Measurements from ENCODE around the gene SLC17A9. TPM values are rescaled to one million over a fixed set of nuclear protein-coding genes. Genes with fewer than 3 reads are reported as not detected.

SLC17A9 gene
- total RNA-seq, 1 donor from 2014 or later: 5.3 TPM

DNA sequence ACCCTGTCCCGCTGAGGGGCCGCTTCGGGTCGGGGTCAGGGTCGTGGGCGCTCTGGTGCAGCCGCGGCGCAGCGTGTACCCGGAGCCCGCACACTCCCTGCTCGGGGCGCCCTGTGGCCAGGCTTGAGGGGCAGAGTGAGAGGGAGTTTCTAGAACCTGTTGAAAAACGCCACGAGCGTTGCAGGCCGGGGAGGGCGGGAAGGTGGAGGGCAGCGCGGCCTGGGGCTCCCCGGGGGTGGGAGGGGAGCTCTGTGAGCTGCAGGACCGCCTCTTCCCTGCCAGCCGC lies 54.8 kb downstream of the SLC17A9 start:
- H3K4me1 Mint-ChIP-seq: peaks cover 7% of the 10 kb centered on the region
- no peaks in the 10 kb centered on the region for H3K36me3 Mint-ChIP-seq
- DNase-seq (ENCODE audit: low spot score in 2 of 2, unreplicated experiment in 2 of 2): no peak
- peaks cover 88% of the 10 kb centered on the region for H3K27me3 Mint-ChIP-seq (ENCODE audit: low read depth)
- H3K9me3 Mint-ChIP-seq: no peaks in the 10 kb centered on the region
- TF ChIP-seq, protein P1, sequence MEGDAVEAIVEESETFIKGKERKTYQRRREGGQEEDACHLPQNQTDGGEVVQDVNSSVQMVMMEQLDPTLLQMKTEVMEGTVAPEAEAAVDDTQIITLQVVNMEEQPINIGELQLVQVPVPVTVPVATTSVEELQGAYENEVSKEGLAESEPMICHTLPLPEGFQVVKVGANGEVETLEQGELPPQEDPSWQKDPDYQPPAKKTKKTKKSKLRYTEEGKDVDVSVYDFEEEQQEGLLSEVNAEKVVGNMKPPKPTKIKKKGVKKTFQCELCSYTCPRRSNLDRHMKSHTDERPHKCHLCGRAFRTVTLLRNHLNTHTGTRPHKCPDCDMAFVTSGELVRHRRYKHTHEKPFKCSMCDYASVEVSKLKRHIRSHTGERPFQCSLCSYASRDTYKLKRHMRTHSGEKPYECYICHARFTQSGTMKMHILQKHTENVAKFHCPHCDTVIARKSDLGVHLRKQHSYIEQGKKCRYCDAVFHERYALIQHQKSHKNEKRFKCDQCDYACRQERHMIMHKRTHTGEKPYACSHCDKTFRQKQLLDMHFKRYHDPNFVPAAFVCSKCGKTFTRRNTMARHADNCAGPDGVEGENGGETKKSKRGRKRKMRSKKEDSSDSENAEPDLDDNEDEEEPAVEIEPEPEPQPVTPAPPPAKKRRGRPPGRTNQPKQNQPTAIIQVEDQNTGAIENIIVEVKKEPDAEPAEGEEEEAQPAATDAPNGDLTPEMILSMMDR (IDR thresholded peaks at IDR 0.05; ENCODE audit: unreplicated experiment): no peak
- H3K27ac Mint-ChIP-seq: no peak overlapping the region
- H3K4me3 Mint-ChIP-seq: no peak overlapping the region

DNA sequence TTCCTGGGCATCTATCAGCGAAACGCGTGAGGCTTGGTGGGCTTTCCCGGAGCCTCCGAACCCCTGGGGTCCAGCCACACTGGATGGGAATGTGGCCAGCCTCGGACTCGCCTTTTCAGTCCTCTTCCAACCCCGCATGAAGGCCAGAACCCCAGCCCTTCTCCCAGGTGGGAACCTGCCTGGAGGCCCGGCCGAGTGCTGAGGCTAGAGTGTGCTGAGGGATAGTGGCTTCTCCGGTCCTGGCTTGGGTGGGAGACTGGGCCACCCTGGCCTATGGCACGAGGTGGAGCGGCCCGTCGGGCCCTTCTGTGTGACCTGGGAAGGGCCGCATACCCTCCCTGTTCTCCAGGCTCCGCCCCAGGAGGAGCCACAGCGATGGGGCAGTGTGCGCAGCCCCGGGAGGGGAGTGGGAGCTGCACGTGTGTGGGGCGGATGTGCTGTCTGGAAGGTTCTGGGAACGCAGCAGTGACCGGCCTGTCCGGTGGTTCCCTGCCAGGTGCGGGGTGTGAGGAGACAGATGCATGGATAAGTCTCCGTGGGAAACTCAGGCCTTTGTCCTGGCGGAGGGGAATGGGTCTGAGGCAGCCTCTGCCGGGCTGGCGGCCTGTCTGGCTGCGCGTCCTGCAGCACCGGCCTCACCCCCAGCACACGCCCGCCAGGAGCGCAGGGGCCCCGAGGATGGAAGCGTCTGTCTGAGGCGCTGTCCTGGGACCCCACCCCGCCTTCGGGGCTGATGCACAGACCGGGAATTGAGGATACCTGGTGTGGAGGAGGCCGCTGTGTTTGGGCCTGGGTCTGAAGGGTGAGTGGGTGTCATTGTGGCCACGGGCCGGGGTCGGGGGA lies 55.4 kb downstream of the SLC17A9 start:
- no peak overlapping the region for H3K27ac Mint-ChIP-seq
- H3K4me3 Mint-ChIP-seq: peak overlapping the region; percentile 49
- peaks cover 88% of the 10 kb centered on the region for H3K27me3 Mint-ChIP-seq (ENCODE audit: low read depth)
- no peak for DNase-seq (ENCODE audit: low spot score in 2 of 2, unreplicated experiment in 2 of 2)
- H3K36me3 Mint-ChIP-seq: peaks cover 1% of the 10 kb centered on the region
- peaks cover under 1% of the 10 kb centered on the region for H3K9me3 Mint-ChIP-seq
- TF ChIP-seq, protein P1 (IDR thresholded peaks at IDR 0.05; ENCODE audit: unreplicated experiment): no peak
- peaks cover 7% of the 10 kb centered on the region for H3K4me1 Mint-ChIP-seq

DNA sequence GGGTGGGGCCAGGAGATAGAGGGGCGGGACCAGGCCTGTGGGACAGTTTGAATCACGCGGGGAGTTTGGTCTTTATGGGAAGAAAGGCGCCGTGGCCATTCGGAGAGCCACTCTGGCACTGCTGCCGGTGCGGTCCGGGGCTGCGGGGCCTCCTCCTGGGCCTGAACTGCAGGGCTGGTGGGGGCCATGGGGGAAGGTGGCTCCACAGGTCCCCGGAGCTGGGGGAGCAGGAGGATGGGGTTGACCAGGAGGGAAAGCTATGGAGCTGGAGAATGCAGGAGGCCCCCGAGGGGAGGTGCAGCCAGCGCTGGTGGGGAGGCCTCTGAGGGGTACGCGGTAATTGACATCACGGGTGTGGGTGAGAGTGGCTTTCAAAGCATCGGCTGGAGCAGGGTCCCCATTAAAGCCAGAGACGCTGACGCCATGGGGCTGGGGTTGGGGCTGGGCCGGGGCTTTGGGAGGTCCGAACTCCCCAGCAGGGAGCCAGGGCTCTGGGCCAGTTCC lies 56.1 kb downstream of the SLC17A9 start:
- TF ChIP-seq, protein P1 (IDR thresholded peaks at IDR 0.05; ENCODE audit: unreplicated experiment): no peak
- Mint-ChIP-seq H3K36me3 (peaks cover 3% of the 10 kb centered on the region), H3K27me3 (ENCODE audit: low read depth) (peaks cover 88% of the 10 kb centered on the region), H3K9me3 (peaks cover 8% of the 10 kb centered on the region), H3K4me1 (peaks cover 7% of the 10 kb centered on the region), H3K27ac (no peak overlapping the region), H3K4me3 (peak overlapping the region; percentile 49)
- DNase-seq (ENCODE audit: low spot score in 2 of 2, unreplicated experiment in 2 of 2): no peak

DNA sequence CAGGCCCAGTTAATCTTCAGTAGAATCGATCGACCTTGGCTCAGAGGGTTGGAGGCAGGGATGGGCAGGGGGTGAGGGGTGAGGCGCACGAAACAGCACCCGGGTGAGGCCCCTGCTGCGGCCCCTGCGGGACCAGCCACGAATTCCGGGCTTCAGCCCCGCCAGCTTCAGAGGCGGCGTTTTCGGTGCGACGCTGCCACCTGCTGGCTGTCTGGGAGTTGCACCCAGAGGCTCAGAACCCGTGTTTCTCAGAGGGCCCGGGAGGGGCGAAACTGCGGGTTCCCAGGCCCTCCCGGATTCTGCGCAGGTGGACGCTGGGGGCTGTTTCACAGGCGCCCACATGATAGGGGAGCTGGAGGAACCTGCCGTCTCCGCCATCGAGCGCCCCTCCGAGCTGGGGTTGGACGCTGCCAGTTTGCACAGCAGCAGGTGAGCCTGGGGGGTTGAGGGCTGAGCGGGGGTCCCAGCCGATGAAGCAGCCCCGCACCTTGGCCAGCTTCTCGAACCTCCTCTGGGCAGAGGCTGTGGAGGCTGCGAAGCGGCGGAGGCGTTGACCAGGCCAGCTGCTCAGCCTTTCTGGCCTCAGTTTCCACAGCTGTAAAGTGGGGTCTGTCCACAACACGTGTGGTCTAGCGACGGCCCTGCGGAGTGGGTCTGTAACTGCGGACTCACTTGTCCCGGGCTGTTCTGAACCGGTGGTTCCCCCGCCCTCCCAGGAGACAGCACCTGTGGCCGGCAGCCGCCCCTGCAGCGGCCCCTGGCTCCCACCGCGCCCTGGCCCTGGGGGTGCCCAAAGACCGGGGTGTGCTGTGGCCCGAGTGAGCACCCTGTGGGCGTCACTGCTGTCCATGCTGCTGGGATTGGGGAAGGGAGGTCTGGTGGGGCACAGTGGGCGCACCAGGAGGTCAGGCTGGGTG lies 56.8 kb downstream of the SLC17A9 start:
- H3K27ac Mint-ChIP-seq: no peak overlapping the region
- peaks cover 7% of the 10 kb centered on the region for H3K36me3 Mint-ChIP-seq
- peaks cover 14% of the 10 kb centered on the region for H3K9me3 Mint-ChIP-seq
- H3K27me3 Mint-ChIP-seq (ENCODE audit: low read depth): peaks cover 88% of the 10 kb centered on the region
- H3K4me3 Mint-ChIP-seq: peak overlapping the region; percentile 49
- peak; percentile 58 to 90 for DNase-seq (ENCODE audit: low spot score in 2 of 2, unreplicated experiment in 2 of 2)
- peaks cover 9% of the 10 kb centered on the region for H3K4me1 Mint-ChIP-seq
- TF ChIP-seq, protein P1 (IDR thresholded peaks at IDR 0.05; ENCODE audit: unreplicated experiment): peak; percentile 94

DNA sequence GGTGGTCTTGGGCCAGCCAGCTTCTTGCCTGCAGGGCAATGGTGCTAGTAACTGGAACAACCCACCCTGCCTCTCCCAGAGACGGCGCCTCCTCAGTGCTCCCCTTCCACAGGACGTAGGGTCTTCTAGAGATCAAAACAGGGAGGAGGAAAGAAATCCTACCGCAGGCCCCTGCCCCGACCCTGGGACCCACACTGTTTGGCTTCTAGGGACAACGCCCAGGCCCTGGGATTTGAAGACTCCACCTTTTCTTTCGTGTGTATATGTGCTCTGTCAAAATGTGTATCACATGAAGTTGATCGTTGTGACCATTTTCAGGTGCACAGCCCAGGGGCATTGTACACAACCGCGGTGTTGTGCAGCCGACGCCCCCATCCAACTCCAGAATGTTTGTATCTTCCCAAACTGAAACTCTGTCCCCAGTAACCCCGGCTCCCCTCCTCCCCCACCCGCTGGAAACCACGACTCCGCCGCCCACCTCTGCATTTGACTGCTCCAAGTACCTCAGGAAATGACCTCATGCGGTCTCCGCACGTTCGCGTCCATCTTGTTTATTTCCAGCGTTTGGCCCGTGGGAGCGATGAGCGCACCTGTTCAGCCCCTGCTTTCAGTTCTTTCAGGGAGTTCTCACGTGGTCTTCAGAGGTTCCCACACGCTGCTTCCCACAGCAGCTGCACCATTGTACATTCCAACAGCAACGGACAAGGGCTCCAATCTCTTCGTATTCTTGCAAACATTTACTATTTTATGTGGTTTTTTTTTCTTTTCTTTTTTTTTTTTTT lies 57.7 kb downstream of the SLC17A9 start:
- peaks cover 89% of the 10 kb centered on the region for H3K27me3 Mint-ChIP-seq (ENCODE audit: low read depth)
- peaks cover 14% of the 10 kb centered on the region for H3K9me3 Mint-ChIP-seq
- peaks cover 7% of the 10 kb centered on the region for H3K36me3 Mint-ChIP-seq
- TF ChIP-seq, protein P1 (IDR thresholded peaks at IDR 0.05; ENCODE audit: unreplicated experiment): no peak
- H3K4me1 Mint-ChIP-seq: peaks cover 15% of the 10 kb centered on the region
- DNase-seq (ENCODE audit: low spot score in 2 of 2, unreplicated experiment in 2 of 2): no peak
- H3K27ac Mint-ChIP-seq: no peak overlapping the region
- no peak overlapping the region for H3K4me3 Mint-ChIP-seq
